Stimulated activated naive CD4-positive, alpha-beta T cell treated with Interleukin-2 at 50 U/mL for 16 hours (primary cell): ENCODE data around the gene NGEF.

Source experiments
- DNase-seq: peaks from one replicate; lab custom pipeline; 2025; lab: John Stamatoyannopoulos, UW

The NGEF gene

DNA sequence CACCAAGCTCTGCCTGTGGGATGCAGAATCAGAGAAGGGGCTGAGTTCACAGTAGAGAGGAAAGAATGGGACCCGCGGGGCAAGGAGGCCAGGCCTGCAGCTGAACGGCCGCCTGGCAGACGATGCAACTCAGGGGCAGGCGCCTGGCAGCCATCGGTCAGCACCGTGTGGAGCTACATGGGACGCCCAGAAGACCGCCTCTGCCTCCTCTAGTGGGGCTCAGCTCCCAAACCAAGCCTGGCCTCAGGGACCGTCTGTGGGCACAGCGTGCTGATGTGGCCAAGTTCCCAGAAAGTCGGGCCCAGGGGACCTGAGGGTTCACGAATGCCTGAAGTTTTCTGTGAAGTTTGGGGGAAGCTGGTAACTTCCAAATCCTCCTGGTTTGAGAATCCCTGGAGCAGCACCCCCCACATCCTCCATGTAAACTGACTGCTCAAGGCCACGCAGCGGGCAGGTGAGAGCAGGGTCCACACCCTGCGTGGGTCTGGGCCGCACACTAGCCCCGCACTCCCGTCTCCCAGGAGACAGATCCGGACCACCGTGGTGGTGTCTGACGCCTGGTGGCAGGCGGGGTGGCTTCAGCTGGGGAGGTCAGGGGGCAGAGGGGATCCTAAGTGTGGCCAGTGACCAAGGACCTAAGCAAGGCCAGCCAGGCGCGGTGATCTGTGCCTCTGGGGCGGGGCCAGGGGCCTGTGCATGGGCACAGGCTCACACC, 128.3 kb downstream of the NGEF start:
- DNase-seq = no peak

DNA sequence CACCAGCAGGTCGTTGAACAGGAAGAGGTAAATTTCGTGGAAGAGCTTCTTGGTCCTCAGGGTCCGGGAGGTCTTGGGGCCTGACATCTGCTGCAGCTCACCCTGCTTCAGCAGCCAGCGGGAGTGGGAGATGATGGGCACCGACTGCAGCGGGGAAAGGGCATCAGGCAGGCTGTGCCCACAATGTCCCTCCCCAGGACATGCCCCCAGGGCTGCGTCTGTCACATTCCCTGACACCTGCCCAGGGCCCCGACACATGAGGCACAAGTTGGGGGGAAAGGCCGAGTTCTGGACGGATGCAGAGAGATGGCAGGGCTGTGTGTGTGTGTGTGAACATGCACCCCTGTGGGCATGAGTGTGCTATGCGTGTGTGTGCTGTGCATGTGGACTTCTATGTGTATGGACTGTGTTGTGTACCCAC, 129.0 kb downstream of the NGEF start:
- DNase-seq = no peak

DNA sequence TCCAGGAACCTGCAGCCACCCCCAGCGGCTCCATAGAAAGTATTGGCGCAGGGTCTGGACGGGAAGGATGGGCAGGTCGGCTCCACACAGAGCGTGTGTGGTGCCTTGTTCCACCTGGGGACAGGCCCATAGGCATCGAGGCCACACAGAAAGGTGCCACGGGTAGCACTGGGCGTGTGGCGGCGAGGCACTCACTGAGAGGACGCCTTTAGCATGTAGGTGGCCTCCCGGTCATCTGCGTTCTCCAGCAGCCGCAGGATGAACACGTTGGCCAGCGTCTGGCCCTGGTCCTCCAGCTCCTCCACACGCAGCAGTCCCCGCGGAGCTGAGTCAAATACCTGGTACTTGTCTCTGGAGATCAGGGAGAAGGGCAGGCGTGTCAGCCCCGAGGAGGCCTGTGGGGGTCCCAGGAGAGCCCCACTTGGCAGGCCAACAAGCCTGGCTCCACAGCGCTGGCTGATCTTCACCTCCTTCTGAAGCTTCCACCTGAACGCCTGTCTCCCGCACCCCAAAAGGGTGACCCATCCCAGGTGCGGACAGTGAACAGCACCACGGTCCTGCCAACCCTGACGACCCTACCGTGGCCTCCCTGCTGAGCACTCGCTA, 129.8 kb downstream of the NGEF start:
- DNase-seq = no peak

DNA sequence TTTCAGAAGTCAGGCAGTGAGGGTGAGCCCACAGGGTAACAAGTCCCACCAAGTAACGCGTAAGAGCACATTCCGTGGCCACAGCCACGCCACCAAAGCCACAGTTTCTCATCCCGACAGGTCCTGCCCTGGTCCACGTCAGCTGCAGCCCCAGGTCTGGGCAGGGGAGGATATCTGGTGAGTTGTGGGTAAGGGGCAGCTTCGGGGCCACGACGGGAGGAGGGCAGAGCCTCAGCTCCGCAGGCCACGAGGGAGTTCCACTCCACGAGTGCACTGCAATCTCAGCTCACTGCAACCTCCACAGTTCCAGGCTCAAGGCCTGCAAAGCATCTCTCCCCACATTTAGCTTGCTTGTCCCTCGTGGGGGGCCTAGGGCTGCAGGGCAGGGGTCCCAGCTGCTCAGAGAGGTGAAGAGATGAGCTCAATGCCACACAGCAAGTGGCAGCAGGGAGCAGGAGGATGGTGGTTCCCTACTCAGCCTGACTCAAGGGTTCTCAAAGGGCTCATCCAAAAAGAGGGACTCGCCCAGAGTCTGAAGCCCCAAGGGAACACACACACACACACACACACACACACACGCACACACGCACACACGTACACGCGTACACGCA, 130.4 kb downstream of the NGEF start:
- DNase-seq = no peak

DNA sequence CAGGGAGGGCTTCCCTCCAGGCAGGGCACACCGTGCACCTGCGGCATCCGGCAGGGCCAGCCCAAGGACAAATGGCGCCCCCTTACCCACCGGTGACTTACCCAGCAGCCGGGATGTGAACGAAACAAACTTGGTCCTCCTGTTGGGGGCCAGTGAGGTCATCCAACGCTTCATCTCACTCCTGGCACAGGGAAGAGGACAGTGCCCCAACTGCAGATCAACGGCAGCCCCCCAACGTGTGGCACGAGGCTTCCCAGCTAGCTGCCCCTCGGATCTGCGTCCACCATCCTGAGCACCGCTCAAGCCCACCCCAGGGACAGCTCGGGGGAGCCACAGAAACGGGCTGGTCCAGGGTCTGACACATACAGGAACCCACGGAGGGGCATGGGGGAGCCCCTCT, 131.0 kb downstream of the NGEF start:
- DNase-seq = no peak

DNA sequence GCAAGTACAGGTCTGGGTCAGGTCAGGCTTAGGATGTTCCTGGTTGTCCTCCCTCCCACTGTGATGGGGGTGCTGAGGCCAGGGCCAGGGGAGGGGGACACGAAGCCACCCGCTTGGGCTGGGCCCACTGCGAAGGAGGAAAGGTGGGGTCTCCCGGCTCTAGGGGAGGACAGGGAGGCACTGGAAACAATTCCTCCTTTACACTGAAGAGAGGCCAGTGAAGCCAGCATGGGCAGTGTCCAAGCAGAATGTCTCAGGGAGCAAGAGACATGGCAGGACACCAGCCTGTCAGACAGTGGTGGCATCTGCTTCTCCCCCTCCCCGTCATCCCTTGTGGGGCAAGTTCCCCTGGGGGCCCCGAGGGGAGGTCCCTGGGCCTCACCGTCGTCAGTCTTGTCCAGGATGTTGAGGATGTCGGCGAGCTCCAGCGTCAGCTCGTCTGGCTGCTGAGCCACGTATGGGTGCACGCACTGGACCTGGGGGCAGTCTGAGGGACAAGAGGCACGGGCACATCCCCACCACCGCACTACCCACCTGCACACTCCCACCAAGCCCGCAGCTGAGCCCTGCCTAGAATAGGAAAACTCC, 132.2 kb downstream of the NGEF start:
- DNase-seq = no peak

DNA sequence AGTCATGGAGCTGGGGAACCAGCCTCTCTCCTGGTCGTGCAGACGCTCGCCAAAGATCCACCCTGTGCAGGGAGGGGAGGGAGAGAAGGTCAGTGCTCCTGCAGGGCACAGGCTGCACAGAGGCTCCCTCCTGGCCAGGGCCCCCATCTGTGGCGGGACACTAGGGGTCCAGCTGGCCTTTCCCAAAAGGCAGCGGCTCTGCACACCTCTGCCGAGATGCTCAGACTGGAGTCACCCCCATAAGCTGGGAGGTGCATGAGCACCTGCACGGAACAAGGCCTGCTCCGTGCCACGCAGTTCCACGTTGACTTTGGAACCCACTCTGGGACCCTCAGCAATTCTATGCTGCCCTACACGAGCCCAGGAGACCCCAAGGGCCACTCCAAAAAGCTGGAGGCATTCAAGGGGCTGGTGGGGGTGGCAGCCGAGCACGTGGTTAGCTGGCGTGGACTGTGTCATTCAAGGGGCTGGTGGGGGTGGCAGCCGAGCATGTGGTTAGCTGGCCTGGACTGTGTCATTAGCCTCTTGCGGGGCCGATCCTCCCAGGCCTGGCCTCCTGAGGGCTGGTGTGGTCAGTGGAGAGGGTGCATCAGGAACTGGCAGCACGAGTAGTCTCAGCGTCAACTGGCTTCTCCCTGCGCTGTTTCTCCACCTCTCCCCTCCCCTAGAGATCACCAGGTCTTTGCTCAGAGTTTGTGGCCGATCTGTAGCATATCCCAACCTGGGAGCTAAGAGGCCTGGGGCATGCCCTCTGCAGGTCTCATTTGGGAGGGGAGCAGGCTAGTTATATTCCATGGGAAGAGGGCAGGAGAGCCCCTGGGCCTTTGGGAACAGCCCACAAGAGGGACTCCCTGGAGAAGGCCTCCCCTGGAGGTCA, 133.2 kb downstream of the NGEF start:
- no peak for DNase-seq

DNA sequence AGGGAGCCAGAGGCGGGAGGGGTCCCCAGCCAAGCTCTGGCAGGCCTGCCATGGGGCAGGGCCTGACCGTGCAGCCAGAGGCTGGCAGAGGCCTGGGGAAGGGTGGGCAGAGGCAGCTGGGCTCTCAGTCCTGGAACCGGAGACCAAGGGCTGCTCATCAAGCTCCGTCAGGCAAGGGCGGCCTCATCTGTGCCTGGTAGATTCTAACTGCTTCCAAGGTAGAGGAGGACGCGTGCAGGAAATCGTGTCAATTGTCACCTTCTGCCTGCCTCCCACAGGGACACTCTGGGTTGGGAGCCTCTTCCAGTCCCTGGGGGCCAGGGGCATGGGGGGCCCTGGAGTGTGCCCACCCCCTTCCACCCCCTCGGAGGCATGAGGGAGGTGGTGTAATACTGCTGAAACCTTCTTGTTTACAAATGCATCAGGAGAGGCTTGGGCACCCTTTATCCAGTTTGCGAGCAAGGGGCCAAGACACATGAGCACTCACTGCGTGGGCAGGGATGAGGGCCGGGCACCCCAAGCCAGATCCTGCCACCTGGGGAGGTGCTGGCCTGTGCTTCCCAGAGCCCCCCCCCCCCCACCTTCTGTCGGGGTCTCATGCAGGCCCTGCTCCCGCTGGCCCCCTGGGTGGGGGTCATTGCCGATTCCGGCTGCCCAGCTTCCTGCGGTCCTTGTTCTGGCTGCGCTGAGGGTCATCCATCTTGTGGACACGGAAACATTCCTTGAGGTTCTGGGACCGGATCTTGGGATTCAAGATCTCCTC, 134.0 kb downstream of the NGEF start:
- no peak for DNase-seq

DNA sequence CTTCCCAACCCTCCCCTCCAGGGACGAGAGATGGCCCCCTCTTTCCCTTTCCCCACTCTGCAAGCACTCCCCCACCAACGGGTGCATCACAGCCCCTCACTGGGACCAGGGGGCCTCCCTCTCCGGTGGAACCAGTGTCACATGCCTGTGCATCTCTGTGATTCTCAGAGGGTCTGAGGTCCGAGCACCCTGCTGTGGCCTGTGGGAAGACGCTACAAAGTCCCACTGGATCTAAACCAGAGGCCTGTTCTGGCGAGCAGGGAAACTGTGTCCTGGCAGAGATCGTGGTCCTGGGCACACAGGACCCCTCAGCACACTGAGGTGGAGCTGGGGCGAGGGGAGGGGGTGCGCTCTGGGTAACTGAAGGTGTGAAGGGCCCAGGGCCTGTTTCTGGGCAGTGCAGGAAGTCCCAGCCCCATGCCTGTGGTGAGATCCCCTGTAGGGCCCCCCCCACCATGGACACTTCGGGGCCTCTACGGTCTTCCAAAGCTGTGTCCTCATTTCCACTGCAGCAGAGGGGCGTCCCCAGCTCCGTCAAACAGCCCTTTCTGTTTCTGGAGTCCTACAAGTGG, 135.0 kb downstream of the NGEF start:
- no peak for DNase-seq

DNA sequence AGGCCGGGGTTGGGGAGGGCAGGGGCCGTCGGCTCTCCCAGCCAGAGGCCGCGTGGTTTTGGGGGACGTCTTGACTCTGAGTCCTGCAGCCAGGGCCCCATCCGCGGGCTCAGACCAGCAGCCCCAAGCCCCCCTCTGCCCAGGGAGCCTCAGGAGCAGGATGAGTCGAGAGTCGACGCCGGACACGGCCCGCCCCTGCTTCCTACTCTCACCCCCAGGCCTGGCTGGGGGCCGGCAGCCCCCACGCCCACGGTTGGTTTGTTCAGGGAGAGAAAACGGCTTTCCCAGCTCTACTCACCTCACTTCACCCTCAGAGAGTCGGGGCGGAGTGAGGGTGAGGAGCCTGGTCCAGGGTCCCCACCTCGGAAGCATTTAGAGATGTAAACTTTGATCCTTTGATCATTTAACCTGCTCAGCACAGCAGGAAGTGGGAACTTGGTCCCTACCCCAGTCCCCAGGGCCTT, 136.0 kb downstream of the NGEF start:
- no peak for DNase-seq

DNA sequence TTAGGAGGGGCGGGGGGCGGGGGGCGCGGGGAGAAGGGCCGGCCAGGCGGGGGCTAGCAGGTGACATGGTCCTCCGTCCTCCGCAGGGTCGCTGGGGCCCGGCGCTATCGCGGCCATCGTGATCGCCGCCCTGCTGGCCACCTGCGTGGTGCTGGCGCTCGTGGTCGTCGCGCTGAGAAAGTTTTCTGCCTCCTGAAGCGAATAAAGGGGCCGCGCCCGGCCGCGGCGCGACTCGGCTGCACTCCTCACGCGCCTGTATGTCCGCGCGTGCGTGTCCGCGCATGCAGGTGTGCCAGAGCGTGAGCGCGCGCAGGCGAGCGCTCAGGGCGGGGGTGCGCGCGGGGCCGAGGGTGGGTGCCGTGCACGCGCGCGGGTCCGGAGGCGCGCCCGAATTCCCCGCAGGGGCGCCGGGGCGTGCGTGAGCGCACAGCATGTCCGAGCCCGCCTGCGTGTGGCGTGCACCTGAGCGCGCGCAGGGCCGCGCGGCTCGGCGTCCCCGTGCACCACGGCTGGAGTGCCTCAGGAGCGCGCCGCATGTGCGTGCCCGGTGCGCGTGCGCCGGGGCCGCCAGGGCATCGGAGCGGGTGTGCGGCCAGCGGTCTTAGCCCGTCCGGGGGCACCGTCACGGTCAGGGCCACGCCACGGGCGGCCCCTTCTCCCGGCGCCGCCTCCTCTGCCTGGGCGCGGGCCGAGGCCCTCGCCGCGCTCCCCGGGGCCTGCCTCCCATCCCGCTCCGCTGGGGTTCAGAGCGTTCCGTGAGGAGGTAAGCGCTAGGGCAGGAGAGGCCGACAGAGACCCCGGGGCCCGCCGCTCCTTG, 136.7 kb downstream of the NGEF start:
- no peak for DNase-seq

DNA sequence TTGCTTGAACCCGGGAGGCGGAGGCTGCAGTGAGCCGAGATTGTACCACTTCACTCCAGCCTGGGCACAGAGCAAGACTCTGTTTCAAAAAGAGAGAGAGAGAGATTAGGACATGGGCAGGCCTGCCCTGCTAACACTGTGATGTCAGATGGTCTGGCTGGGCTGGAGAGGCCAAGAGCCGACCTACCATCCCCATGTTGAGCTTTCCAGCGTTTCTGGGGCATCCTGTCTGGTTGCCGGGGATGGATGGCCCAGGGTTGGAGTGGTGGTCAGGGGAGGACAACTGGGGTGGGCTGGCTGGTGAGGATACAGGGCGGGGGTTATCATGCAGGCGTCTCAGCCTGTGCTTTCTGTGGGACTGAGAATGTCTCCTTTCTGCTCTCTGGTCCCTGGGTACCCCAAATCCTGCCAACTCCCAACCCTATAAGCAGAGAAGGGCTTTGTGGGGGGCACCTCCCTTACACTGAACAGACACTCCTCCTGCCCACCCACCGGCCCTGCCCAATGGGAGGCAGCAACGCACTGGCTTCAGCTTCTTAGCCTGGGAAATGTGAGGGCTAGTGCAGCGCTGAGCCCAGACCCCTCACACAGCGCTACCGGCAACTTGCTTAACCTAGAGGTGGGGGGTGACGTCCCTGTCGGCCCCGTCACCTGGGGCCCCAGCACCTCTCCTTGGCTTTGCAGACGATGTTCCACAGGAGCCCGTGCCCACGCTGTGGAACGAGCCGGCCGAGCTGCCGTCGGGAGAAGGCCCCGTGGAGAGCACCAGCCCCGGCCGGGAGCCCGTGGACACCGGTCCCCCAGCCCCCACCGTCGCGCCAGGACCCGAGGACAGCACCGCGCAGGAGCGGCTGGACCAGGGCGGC, 137.6 kb downstream of the NGEF start:
- DNase-seq = no peak

DNA sequence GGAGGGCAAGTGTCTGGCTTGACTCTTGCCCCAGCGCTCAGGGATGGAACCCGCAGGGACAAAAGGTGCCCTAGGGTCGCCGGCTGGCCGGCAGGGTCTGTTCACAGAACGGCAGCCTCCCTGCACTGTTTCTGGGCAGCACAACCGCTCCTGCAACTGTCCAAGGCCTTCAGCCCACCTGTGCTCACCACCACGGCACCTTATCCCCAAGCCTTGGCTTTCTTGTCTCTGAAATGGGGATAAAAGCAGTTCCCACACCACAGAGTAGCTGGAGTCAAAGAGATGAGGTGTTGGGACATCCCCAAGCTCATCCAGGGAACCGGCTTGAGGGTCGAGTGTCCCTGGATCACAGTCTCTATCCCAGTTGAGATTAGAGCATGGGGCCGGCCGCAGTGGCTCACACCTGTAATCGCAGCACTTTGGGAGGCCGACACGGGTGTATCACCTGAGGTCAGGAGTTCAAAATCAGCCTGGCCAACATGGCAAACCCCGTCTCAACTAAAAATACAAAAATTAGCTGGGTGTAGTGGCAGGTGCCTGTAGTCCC, 138.3 kb downstream of the NGEF start:
- no peak for DNase-seq

DNA sequence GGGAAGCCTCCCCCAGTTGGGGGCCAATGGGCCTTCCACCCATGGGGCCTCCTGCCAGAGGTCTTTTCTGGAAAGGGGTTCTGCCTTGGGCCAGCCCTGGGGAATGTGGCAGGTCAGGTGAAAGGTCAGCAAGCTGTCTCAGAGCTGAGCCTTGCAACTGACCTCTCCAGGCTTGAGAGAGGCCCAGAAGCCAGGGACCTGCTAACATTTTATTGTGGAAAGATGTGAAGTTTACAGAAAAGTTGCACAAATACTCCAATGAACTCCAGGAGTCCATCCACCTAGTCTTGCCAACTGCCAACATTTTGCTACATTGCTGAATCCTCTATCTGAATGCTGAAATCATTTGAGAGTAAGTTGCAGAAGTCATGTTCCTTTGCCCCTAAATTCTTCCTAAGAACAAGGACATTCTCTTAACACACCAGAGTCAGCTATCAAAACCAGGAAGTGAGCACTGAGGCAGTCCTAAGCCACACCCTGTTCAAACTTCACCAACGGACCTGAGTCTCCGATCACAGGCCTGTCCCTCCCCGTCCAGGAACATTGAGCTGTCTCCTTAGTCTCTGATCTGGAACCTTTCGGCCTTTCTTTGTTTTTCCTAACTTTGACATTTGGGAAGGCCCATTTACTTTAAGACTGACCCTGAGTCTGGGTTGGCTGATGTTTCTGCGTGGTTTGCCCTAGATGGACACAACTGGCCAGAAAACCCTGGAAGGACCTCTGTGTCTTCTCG, 139.0 kb downstream of the NGEF start:
- DNase-seq = no peak

DNA sequence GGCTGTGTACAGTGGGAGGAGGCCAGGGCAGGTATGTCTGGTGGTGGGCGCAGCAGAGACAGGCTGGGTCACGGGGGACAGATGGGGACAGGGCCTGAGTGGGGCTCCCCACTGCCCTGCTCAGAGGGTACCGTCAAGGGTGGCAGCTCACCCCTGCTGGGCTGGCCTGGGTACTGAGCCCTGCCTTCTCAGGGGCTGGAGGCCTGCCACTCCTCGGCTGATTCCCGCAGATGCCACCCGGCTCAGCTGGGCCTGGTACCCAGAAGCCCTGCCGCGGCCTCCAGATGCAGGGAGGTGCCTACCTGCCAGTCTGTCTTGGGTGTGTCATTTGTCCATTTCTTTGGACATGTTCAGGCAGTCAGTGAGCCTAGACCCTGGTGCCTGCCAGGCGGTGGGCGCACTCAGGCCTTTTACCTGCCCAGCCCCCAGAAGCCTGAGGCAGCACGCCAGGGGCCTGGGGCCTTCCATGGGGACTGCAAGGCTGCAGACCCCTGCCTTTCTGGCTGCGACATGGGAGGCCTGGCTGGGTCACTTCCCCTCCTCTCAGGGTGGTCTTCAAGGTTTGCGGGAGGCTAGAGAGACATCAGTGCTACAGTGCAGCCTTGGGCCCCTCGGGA, 139.7 kb downstream of the NGEF start:
- DNase-seq = no peak

DNA sequence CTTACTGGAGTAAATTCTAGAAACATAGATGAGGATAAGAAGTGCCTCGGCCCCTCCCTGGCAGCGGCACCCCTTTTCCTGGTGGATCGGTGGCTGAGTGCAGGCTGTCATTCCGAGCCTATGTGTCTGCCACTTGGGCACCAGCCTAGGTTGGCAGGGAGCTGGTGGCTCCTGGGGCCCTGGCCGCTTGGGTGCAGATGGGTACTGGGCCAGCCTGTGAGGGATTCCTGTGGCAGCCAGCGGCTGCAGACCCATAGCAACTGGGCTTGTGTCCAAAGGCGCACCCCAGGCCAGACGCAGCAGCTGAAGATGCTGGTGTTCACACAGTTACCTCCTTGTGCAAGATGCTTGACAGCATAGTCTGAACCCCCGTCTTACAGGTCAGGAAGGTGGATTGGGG, 140.2 kb downstream of the NGEF start:
- no peak for DNase-seq

DNA sequence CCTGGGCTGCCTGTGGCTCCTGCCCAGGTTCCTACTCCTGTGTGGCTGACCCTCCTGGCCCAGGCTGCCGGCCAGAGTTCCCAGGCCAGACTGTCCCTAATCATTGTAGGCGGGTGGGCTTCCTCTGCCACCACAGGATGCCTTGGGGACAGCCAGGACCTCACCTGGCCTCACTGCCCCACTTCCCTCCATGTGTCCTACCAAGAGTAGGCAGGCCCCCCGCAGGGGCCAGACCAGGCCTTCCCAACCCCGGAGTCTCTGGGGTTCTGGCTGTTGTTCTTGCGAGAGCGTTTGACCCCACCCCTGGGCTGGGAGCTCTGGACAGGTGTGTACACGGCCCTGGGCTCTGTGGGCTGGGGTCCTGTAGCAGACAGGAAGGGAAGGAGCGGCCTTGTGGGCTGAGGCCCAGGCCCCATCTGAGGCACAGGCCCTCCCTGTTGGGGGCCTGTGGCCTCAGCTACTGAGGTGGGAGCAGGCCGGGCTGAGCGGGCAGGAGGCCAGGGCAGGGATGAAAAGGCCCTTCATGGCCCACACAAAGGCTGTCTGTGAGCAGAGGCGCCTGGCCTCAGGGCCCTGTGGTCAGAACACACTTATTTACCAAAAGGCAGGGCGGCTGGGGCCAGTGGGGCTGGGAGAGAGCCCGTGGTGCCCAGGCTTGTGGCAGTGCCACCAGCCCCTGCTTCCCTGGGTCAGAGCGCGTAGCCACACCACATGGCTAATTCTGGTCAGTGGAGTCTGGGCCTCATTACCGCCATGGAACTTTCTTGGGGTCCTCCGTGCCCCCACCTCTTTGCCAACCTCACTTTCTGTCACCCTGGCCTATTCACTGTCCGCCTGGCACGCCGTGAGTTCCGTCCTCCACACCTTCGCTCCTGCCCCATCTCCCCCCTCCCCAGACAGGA, 141.0 kb downstream of the NGEF start:
- DNase-seq = no peak
